Neuron (in vitro differentiated cells): Measurements from ENCODE around the gene DNAJB9.
"Not testable (repeated sequence)": the region's sequence is repeated elsewhere in the genome, so short reads cannot be mapped to it uniquely, and the experiment has no call there.

ENCODE experiments used
- H2AFZ ChIP-seq: one replicate; pipeline ENCODE4 v1.6.1; 2013; ENCODE audit warnings: low read depth, mild to moderate bottlenecking, inconsistent platforms, low read length, moderate library complexity
- H3K27me3 ChIP-seq: one replicate; pipeline ENCODE4 v1.6.1; 2013; ENCODE audit warnings: low read length; ENCODE audit not compliant: insufficient read depth
- H3K36me3 ChIP-seq: one replicate; pipeline ENCODE4 v1.6.1; 2013; ENCODE audit warnings: low read length; ENCODE audit not compliant: insufficient read depth
- H3K4me1 ChIP-seq: one replicate; pipeline ENCODE4 v1.6.1; 2013; ENCODE audit warnings: low read length; ENCODE audit not compliant: insufficient read depth
- H3K4me3 ChIP-seq: 2 replicates; pipeline ENCODE4 v1.5.1; 2013; ENCODE audit warnings: mild to moderate bottlenecking, low read length, moderate library complexity
- H3K9me3 ChIP-seq: one replicate; pipeline ENCODE4 v1.6.1; 2013; ENCODE audit warnings: low read length

The DNAJB9 gene

GRCh38 chr7:108541478-108541877, 28.2 kb upstream of the DNAJB9 start:
- no peaks in the 10 kb centered on the region for H3K9me3 ChIP-seq
- no peaks in the 10 kb centered on the region for H3K4me1 ChIP-seq
- H3K27me3 ChIP-seq: no peaks in the 10 kb centered on the region
- no peak overlapping the region for H2AFZ ChIP-seq
- no peaks in the 10 kb centered on the region for H3K36me3 ChIP-seq
- no peak overlapping the region for H3K4me3 ChIP-seq

- not testable (repeated sequence) for H2AFZ ChIP-seq, H3K4me3 ChIP-seq, H3K4me1 ChIP-seq, H3K9me3 ChIP-seq, H3K27me3 ChIP-seq, H3K36me3 ChIP-seq
These were observed 21.4 kb upstream of the DNAJB9 start for GRCh38 chr7:108548141-108548896.

- not testable (repeated sequence) for H3K9me3 ChIP-seq, H3K27me3 ChIP-seq, H3K4me1 ChIP-seq, H3K36me3 ChIP-seq, H2AFZ ChIP-seq, H3K4me3 ChIP-seq
These were observed 13.0 kb upstream of the DNAJB9 start for GRCh38 chr7:108556665-108557064.

GRCh38 chr7:108557191-108557590, 12.5 kb upstream of the DNAJB9 start:
- Histone ChIP-seq H2AFZ (no peak overlapping the region), H3K27me3 (no peaks in the 10 kb centered on the region), H3K4me3 (no peak overlapping the region), H3K9me3 (peaks cover 9% of the 10 kb centered on the region), H3K4me1 (no peaks in the 10 kb centered on the region), H3K36me3 (no peaks in the 10 kb centered on the region)

GRCh38 chr7:108557617-108558016, 12.1 kb upstream of the DNAJB9 start:
- no peaks in the 10 kb centered on the region for H3K4me1 ChIP-seq
- peaks cover 9% of the 10 kb centered on the region for H3K9me3 ChIP-seq
- no peaks in the 10 kb centered on the region for H3K36me3 ChIP-seq
- H2AFZ ChIP-seq: no peak overlapping the region
- H3K27me3 ChIP-seq: no peaks in the 10 kb centered on the region
- H3K4me3 ChIP-seq: no peak overlapping the region

- no peaks in the 10 kb centered on the region for H3K27me3 ChIP-seq
- peaks cover 9% of the 10 kb centered on the region for H3K9me3 ChIP-seq
- no peak overlapping the region for H2AFZ ChIP-seq
- peaks cover 2% of the 10 kb centered on the region for H3K36me3 ChIP-seq
- H3K4me3 ChIP-seq: no peak overlapping the region
- no peaks in the 10 kb centered on the region for H3K4me1 ChIP-seq
These were observed 10.4 kb upstream of the DNAJB9 start for GRCh38 chr7:108559253-108559652.

GRCh38 chr7:108561047-108561619, 8.5 kb upstream of the DNAJB9 start:
- H3K4me1 ChIP-seq: no peaks in the 10 kb centered on the region
- H2AFZ ChIP-seq: no peak overlapping the region
- peaks cover 16% of the 10 kb centered on the region for H3K36me3 ChIP-seq
- no peaks in the 10 kb centered on the region for H3K27me3 ChIP-seq
- H3K9me3 ChIP-seq: peaks cover 5% of the 10 kb centered on the region
- no peak overlapping the region for H3K4me3 ChIP-seq

- Histone ChIP-seq H3K9me3 (no peaks in the 10 kb centered on the region), H3K36me3 (peaks cover 16% of the 10 kb centered on the region), H3K4me1 (peaks cover 9% of the 10 kb centered on the region), H2AFZ (no peak overlapping the region), H3K4me3 (no peak overlapping the region), H3K27me3 (no peaks in the 10 kb centered on the region)
These were observed 3.7 kb upstream of the DNAJB9 start for GRCh38 chr7:108565987-108566386.

GRCh38 chr7:108568801-108569380, 783 bp upstream of the DNAJB9 start:
- peaks cover 17% of the 10 kb centered on the region for H3K4me1 ChIP-seq
- H3K27me3 ChIP-seq: no peaks in the 10 kb centered on the region
- H3K4me3 ChIP-seq: peak overlapping the region; percentile 87
- peaks cover 27% of the 10 kb centered on the region for H3K36me3 ChIP-seq
- H3K9me3 ChIP-seq: no peaks in the 10 kb centered on the region
- H2AFZ ChIP-seq: peak overlapping the region; percentile 55

- H3K27me3 ChIP-seq: no peaks in the 10 kb centered on the region
These were observed 577 bp downstream of the DNAJB9 start for GRCh38 chr7:108570146-108570755.

GRCh38 chr7:108572480-108572879, 2.8 kb downstream of the DNAJB9 start:
- H3K9me3 ChIP-seq: no peaks in the 10 kb centered on the region
- peaks cover 17% of the 10 kb centered on the region for H3K4me1 ChIP-seq
- H3K27me3 ChIP-seq: no peaks in the 10 kb centered on the region
- H3K4me3 ChIP-seq: no peak overlapping the region
- peaks cover 26% of the 10 kb centered on the region for H3K36me3 ChIP-seq
- no peak overlapping the region for H2AFZ ChIP-seq

More at GRCh38 chr7:108570146-108570755, 577 bp downstream of the DNAJB9 start:
- Histone ChIP-seq H3K36me3 (peaks cover 24% of the 10 kb centered on the region), H3K9me3 (no peaks in the 10 kb centered on the region), H2AFZ (peak overlapping the region; percentile 31), H3K4me3 (peak overlapping the region; percentile 73), H3K4me1 (peaks cover 17% of the 10 kb centered on the region)

- H3K9me3 ChIP-seq: peaks cover 13% of the 10 kb centered on the region
- H2AFZ ChIP-seq: no peak overlapping the region
- no peak overlapping the region for H3K4me3 ChIP-seq
- no peaks in the 10 kb centered on the region for H3K27me3 ChIP-seq
- peaks cover 26% of the 10 kb centered on the region for H3K36me3 ChIP-seq
- H3K4me1 ChIP-seq: peaks cover 11% of the 10 kb centered on the region
These were observed 5.5 kb downstream of the DNAJB9 start for GRCh38 chr7:108575156-108575555.

- H3K9me3 ChIP-seq: peaks cover 16% of the 10 kb centered on the region
- H3K4me3 ChIP-seq: no peak overlapping the region
- no peak overlapping the region for H2AFZ ChIP-seq
- peaks cover 7% of the 10 kb centered on the region for H3K4me1 ChIP-seq
- H3K36me3 ChIP-seq: peaks cover 26% of the 10 kb centered on the region
- H3K27me3 ChIP-seq: no peaks in the 10 kb centered on the region
These were observed 6.4 kb downstream of the DNAJB9 start for GRCh38 chr7:108576116-108576515.
